ENCODE results near the gene PYDC2. TPM values are rescaled to one million over a fixed set of nuclear protein-coding genes. Genes with fewer than 3 reads are reported as not detected.

The PYDC2 gene
- not detected in 2 replicates for total RNA-seq

DNA sequence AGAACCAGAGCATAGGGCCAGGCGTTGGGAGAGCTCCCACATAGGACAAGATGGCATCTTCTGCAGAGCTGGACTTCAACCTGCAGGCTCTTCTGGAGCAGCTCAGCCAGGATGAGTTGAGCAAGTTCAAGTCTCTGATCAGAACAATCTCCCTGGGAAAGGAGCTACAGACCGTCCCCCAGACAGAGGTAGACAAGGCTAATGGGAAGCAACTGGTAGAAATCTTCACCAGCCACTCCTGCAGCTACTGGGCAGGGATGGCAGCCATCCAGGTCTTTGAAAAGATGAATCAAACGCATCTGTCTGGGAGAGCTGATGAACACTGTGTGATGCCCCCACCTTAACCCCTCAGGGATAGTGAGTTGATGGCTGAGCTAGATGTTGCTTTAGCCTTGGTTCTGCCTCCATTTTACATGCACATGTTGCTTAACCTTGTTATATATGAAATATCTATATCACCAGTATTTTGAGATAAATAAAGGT lies at the start of gene PYDC2:
TSS of gene PYDC2 (plus strand) at position 51 of the 483 bp plus-strand sequence. CDS start at position 51, 0 bp downstream.

Small RNA genes lying within 50 kb of the gene (small RNA-seq; reads per million reads assigned to genes)
- not detected for gene PYDC2

Other genes with a start within 250 kb of the PYDC2 start
- gene CCDC50, start 131.8 kb upstream of the PYDC2 start, total RNA-seq: 132 and 216 TPM in 2 replicates
- 0.33 and 0.38 TPM in 2 replicates for gene UTS2B, start 130.6 kb upstream of the PYDC2 start, total RNA-seq